ENCODE data around the gene CHRDL2. TPM values are rescaled to one million over a fixed set of nuclear protein-coding genes. Genes with fewer than 3 reads are reported as not detected.

CHRDL2 gene
- total and polyA plus RNA-seq, 2 donors (not counting 3 experiments of a cell fraction or from before 2014, with no cell fraction given): not detected

DNA sequence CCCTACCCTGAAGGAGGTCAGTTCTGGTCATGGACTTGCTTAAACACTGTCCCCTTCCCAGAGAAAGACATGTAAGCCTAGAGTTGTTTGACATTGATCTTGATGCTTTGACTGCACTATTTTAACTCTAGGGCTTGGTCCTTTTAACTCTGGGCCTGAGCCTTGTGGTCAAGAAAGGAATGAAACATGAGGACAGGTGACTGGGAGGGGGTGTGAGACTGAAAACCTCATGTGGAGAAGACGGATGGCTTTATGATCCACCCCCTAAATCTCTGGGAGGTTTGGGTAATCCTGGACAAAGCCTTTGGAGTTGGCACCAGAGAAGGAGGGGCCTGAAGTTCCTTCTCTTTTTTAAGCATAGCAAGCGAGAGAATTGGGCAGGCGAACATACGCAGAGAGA lies 17.5 kb downstream of the CHRDL2 start:
- Histone ChIP-seq H3K9me1 (replicated peaks; ENCODE audit: control insufficient read depth, extremely low read depth, insufficient read depth, low read length) (no peaks in the 10 kb centered on the region), H3K4me2 (ENCODE audit: insufficient read depth, low read length) (no peak overlapping the region), H3K79me2 (ENCODE audit: control insufficient read depth, insufficient read depth, low read length) (no peaks in the 10 kb centered on the region), H3K9me3 (replicated peaks; ENCODE audit: control insufficient read depth, insufficient read depth, low read length) (no peaks in the 10 kb centered on the region), H3K27me3 (ENCODE audit: control insufficient read depth in 2 of 2, insufficient read depth in 2 of 2, low read length in 2 of 2) (peaks cover 2 to 3% of the 10 kb centered on the region in 2 experiments), H3K4me1 (ENCODE audit: control insufficient read depth, extremely low read depth, insufficient read depth, low read length) (no peaks in the 10 kb centered on the region), H4K20me1 (replicated peaks; ENCODE audit: control insufficient read depth, extremely low read depth, insufficient read depth, low read length) (no peaks in the 10 kb centered on the region), H3K27ac (ENCODE audit: insufficient read depth, low read depth, low read length) (no peak overlapping the region), H3K9ac (replicated peaks; ENCODE audit: extremely low read depth, insufficient read depth, low read length) (no peak overlapping the region), H3K36me3 (ENCODE audit: control insufficient read depth in 2 of 2, extremely low read depth in 1 of 2, insufficient read depth in 2 of 2, low read length in 2 of 2) (no peaks in the 10 kb centered on the region), H3K4me3 (replicated peaks in 1 of 3; ENCODE audit: insufficient read depth in 1 of 3, low read depth in 1 of 3, low read length in 3 of 3) (no peak overlapping the region), H2AFZ (ENCODE audit: low read depth, low read length) (no peak overlapping the region)
- TF ChIP-seq GATA2 (IDR thresholded peaks at IDR 0.05; ENCODE audit: insufficient read depth, insufficient read length, low read depth, low read length) (no peak), EZH2 (IDR thresholded peaks at IDR 0.05; ENCODE audit: borderline replicate concordance, low read depth, low read length, severe bottlenecking) (no peak), POLR2A (IDR thresholded peaks at IDR 0.05; ENCODE audit: low read depth, low read length) (no peak), MYC (IDR thresholded peaks at IDR 0.05; ENCODE audit: low read depth, low read length) (no peak), POLR2AphosphoS5 (IDR thresholded peaks at IDR 0.05; ENCODE audit: insufficient read depth, low read depth, low read length) (no peak), JUN (IDR thresholded peaks at IDR 0.05; ENCODE audit: borderline replicate concordance, insufficient read depth, insufficient read length, low read depth) (no peak)
- TF ChIP-seq, protein P1, sequence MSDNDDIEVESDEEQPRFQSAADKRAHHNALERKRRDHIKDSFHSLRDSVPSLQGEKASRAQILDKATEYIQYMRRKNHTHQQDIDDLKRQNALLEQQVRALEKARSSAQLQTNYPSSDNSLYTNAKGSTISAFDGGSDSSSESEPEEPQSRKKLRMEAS (IDR thresholded peaks at IDR 0.05; ENCODE audit: insufficient read depth, insufficient read length): no peak
- TF ChIP-seq, protein P2, sequence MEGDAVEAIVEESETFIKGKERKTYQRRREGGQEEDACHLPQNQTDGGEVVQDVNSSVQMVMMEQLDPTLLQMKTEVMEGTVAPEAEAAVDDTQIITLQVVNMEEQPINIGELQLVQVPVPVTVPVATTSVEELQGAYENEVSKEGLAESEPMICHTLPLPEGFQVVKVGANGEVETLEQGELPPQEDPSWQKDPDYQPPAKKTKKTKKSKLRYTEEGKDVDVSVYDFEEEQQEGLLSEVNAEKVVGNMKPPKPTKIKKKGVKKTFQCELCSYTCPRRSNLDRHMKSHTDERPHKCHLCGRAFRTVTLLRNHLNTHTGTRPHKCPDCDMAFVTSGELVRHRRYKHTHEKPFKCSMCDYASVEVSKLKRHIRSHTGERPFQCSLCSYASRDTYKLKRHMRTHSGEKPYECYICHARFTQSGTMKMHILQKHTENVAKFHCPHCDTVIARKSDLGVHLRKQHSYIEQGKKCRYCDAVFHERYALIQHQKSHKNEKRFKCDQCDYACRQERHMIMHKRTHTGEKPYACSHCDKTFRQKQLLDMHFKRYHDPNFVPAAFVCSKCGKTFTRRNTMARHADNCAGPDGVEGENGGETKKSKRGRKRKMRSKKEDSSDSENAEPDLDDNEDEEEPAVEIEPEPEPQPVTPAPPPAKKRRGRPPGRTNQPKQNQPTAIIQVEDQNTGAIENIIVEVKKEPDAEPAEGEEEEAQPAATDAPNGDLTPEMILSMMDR (IDR thresholded peaks at IDR 0.05; ENCODE audit: extremely low read depth in 1 of 2, insufficient read depth in 1 of 2, low read depth in 1 of 2, low read length in 2 of 2): no peak
- intact Hi-C loops (cut with micrococcal nuclease): no loop called here
- FAIRE-seq (no peak), DNase-seq (ENCODE audit: low read depth, low spot score) (no peak)
- no TSS peak for BruUV-seq (replicated peaks)
- CTCF ChIA-PET: interaction anchor here (0.8 to 3.9 kb wide), 2 partner anchors 11 to 12 kb away, joined by 4 to 42 read pairs; no protein-coding TSS in a partner anchor
- dilution Hi-C loops (cut with MboI; ENCODE audit: extremely low pct_ligation_motif_present, low sequenced_read_pairs): loop anchor here (25.0 kb wide), 1 partner anchor 149 kb away; no protein-coding TSS in a partner anchor
- POLR2A ChIA-PET: no interaction called here
